ENCODE results near the gene CRB3.
"Not testable (repeated sequence)": the region's sequence is repeated elsewhere in the genome, so short reads cannot be mapped to it uniquely, and the experiment has no call there.

CRB3 gene

GRCh38 chr19:6490134-6490533 is 26.1 kb downstream of the CRB3 start:
- DNase-seq (ENCODE audit: extremely low read depth in 1 of 2, low read depth in 1 of 2), result no peak

GRCh38 chr19:6491802-6492592 is 27.9 kb downstream of the CRB3 start:
- DNase-seq (ENCODE audit: extremely low read depth in 1 of 2, low read depth in 1 of 2), result no peak

GRCh38 chr19:6494438-6495036 is 30.5 kb downstream of the CRB3 start:
- DNase-seq (ENCODE audit: extremely low read depth in 1 of 2, low read depth in 1 of 2), result no peak

- DNase-seq (ENCODE audit: extremely low read depth in 1 of 2, low read depth in 1 of 2), result no peak
These were observed 31.9 kb downstream of the CRB3 start for GRCh38 chr19:6495947-6496346.

- no peak for DNase-seq (ENCODE audit: extremely low read depth in 1 of 2, low read depth in 1 of 2)
These were observed 34.4 kb downstream of the CRB3 start for GRCh38 chr19:6498294-6499036.

GRCh38 chr19:6499052-6499790 is 35.1 kb downstream of the CRB3 start:
- no peak for DNase-seq (ENCODE audit: extremely low read depth in 1 of 2, low read depth in 1 of 2)

GRCh38 chr19:6500837-6501739 is 37.0 kb downstream of the CRB3 start:
- no peak for DNase-seq (ENCODE audit: extremely low read depth in 1 of 2, low read depth in 1 of 2)

GRCh38 chr19:6501740-6502648 is 37.9 kb downstream of the CRB3 start, which contains the start of gene TUBB4A:
TUBB4A (minus strand) TSS chr19:6502309; CDS start chr19:6502212, 97 bp downstream.
- DNase-seq (ENCODE audit: extremely low read depth in 1 of 2, low read depth in 1 of 2), result no peak

- DNase-seq (ENCODE audit: extremely low read depth in 1 of 2, low read depth in 1 of 2), result no peak
These were observed 39.5 kb downstream of the CRB3 start for GRCh38 chr19:6503407-6504201.

- not testable (repeated sequence) for DNase-seq (ENCODE audit: extremely low read depth in 1 of 2, low read depth in 1 of 2)
These were observed 44.1 kb downstream of the CRB3 start for GRCh38 chr19:6508028-6508771.

GRCh38 chr19:6509118-6509971 is 45.3 kb downstream of the CRB3 start:
- no peak for DNase-seq (ENCODE audit: extremely low read depth in 1 of 2, low read depth in 1 of 2)

GRCh38 chr19:6510618-6511017 is 46.5 kb downstream of the CRB3 start:
- no peak for DNase-seq (ENCODE audit: extremely low read depth in 1 of 2, low read depth in 1 of 2)

- no peak for DNase-seq (ENCODE audit: extremely low read depth in 1 of 2, low read depth in 1 of 2)
These were observed 50.0 kb downstream of the CRB3 start for GRCh38 chr19:6514089-6514488.

- no peak for DNase-seq (ENCODE audit: extremely low read depth in 1 of 2, low read depth in 1 of 2)
These were observed 51.0 kb downstream of the CRB3 start for GRCh38 chr19:6514926-6515544.

GRCh38 chr19:6516018-6516658 is 52.1 kb downstream of the CRB3 start:
- peak; percentile 46 to 84 for DNase-seq (ENCODE audit: extremely low read depth in 1 of 2, low read depth in 1 of 2)
